GM21619 (cell line): Measurements from ENCODE around the gene F10.
A peak's percentile ranks its signal among the peaks of the same experiment; 100 is the strongest.

Experiments
- ATAC-seq: cut with Tn5 transposase; IDR thresholded peaks from one replicate; pipeline ENCODE4 v1.9.1; 2021; ENCODE audit not compliant: unreplicated experiment

The F10 gene

DNA sequence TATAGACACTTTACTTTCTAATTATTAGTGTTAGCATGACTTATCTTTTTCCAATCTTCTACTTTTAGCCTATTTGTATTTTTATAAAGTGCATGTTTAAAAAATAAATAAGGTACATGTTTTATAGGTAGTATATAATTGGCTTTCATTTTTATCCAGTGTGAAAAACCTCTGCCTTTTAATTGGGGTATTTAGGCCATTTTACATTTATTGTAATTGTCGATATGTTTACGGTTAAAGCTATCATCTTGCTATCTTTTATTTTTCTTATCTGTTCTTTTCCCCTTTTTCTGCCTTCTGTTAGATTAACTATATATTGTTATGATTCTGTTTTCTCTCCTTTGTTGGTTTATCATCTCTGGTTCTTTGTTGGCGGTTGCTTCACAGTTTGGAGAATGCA, 45.0 kb downstream of the F10 start:
- no peak for ATAC-seq

- no peak for ATAC-seq
These were observed 45.6 kb downstream of the F10 start for GRCh38 chr13:113168211-113168610.

GRCh38 chr13:113169277-113170272, 47.0 kb downstream of the F10 start:
- ATAC-seq: no peak

GRCh38 chr13:113170511-113170910, 47.9 kb downstream of the F10 start:
- ATAC-seq: no peak

DNA sequence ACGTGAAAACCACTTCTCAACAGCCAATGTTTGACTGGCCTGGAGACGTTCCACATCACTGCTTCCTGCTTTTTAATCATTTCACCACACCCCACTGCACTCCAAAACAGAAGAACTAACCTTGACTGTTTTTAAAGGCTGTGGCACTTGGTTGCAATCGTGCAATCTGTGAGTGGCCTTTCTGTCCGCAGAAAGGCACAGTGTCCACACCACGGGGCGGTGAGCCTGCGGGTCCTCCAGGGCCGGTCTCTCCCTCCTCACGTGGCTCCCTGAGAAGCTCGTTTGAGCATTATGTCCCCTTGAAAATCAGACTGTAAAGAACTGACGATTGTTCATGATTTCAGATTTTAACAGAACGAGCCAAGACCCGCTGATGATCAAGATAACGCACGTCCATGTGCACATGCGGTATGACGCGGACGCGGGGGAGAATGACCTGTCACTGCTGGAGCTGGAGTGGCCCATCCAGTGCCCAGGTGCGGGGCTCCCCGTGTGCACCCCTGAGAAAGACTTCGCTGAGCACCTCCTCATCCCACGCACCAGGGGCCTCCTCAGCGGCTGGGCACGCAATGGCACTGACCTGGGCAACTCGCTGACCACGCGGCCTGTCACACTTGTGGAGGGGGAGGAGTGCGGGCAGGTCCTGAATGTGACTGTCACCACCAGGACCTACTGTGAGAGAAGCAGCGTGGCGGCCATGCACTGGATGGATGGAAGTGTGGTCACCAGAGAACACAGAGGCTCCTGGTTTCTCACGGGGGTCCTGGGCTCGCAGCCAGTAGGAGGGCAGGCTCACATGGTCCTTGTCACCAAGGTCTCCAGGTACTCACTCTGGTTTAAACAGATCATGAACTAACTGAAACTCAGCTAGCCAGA, 48.9 kb downstream of the F10 start:
- ATAC-seq: no peak

DNA sequence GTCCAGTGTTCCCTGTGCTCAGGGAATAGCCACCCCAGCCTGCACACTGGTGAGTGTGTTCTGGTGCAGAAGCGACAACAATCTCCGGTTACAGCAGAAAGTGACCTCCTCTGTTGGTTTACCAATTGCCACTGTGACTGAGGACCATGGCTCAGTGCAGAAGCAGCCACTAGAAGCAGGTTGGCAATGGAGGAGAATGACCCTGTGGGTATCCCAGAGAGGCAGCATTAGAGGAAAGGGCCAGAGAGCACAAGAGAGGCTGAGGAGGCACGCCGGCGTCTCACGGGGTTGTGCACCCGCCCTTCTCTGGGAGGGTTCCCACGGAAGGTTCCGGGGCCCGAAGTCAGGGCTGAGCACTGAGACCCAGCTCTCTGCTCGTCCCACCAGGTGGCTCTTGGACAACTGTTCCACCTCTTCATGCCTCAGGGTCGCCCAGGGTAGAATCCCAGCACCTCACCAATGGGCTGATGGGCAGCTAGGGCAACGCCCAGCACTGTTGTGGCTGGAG, 49.9 kb downstream of the F10 start:
- ATAC-seq: no peak

DNA sequence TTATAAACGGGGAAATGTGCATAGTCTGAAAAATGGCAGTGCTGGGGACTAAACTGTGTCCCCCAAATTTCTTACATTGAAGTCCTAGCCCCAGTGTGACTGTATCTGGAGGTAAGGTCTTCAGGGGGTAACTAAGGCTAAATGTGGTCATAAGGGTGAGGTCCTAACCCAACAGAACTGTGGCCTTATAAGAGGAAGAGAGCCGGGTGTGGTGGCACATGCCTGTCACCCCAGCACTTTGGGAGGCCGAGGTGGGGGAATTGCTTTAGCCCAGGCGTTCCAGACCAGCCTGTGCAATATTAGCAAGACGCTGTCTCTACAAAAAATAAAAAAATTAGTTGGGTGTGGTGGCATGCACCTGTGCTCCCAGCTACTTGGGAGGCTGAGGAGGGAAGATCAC, 53.7 kb downstream of the F10 start:
- no peak for ATAC-seq

GRCh38 chr13:113176822-113177221, 54.2 kb downstream of the F10 start:
- ATAC-seq: no peak

- no peak for ATAC-seq
These were observed 55.7 kb downstream of the F10 start for GRCh38 chr13:113178070-113178895.

- no peak for ATAC-seq
These were observed 56.2 kb downstream of the F10 start for GRCh38 chr13:113178896-113179167.

GRCh38 chr13:113179374-113180230, 57.0 kb downstream of the F10 start:
- ATAC-seq: no peak

DNA sequence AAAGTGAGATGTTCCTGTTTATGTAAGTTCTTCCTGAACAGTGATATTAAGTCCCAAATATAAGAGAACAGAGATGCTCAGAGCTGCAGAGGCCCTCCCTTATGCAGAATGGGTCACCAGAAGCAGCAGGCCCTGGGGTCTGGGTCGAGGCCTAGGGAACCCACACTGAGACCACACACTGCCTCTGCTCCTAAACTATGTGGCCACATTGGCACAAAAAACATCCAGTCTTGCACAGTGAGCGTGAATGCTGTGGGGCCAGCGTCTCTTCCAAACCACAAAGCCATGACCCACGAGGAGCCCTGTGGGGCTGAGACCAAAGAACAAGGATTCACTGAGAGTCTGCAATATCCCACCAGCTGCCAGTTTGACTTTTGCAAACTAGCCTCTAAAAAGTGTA, 59.4 kb downstream of the F10 start:
- no peak for ATAC-seq

- ATAC-seq: no peak
These were observed 61.0 kb downstream of the F10 start for GRCh38 chr13:113183450-113184129.

DNA sequence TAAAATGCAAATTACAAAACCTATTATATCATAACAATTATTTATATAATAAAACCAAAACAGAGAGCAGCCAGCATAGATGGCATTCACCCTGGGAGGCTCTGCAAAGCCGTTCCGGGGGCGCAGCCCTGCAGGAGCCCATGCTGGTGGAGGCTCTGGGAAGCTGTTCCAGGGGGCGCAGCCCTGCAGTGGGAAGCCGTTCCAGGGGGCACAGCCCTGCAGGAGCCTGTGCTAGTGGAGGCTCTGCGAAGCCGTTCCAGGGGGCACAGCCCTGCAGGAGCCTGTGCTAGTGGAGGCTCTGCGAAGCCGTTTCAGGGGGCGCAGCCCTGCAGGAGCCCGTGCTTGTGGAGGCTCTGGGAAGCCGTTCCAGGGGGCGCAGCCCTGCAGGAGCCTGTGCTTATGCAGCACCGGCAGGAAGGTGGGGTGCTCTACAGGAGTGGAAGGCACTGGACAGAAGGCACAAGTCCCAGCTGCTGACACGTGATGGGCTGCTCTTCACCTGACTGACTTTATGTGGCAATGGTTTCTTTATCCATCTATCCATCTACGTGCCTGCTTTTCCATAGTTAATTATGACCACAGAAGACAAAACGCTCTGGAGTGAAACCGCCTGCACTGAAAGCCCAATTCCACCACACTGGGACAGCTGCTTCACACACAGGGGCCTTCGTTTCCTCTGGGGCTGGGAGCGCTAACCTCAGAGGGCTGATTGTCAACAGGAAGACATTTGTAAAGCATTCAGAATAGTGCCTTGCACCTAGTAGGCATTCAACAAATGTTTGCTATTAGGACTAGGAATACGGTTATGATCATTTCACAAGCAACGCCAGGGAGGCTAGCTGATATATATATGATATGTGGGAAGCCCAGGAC, 62.2 kb downstream of the F10 start:
- ATAC-seq: no peak

DNA sequence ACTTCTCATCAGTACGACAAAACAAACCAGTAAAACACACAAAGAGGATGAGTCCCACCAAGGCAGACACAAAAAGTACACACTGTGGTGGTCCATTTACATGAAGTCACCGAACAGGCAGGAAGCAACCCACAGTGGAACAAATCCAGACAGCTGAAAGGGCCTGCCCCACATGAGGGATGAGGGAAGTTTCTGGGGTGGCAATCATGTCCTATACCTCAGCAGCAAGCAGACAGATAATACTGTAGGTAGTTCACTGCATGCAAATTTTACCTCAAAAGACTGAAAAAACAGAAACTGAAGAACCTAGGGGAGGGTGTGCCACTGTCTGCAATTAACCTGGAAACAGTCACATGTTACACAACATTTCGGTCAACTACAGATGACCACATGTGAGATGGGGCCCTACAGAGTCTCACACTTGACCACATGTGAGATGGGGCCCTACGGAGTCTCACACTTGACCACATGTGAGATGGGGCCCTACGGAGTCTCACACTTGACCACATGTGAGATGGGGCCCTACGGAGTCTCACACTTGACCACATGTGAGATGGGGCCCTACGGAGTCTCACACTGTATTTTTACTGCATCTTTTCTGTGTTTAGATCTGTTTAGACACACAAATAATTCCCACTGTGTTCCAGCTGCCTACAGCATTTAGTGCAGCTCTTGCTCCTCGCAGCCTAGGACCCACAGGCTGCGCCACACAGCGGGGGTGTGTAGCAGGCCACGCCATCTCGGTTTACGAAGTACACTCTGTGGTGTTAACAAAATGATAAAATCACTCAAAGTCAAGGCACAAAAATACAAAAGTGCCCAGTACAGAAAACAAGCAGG, 63.7 kb downstream of the F10 start:
- ATAC-seq: peak; percentile 92

- no peak for ATAC-seq
These were observed 64.7 kb downstream of the F10 start for GRCh38 chr13:113187263-113187669.

DNA sequence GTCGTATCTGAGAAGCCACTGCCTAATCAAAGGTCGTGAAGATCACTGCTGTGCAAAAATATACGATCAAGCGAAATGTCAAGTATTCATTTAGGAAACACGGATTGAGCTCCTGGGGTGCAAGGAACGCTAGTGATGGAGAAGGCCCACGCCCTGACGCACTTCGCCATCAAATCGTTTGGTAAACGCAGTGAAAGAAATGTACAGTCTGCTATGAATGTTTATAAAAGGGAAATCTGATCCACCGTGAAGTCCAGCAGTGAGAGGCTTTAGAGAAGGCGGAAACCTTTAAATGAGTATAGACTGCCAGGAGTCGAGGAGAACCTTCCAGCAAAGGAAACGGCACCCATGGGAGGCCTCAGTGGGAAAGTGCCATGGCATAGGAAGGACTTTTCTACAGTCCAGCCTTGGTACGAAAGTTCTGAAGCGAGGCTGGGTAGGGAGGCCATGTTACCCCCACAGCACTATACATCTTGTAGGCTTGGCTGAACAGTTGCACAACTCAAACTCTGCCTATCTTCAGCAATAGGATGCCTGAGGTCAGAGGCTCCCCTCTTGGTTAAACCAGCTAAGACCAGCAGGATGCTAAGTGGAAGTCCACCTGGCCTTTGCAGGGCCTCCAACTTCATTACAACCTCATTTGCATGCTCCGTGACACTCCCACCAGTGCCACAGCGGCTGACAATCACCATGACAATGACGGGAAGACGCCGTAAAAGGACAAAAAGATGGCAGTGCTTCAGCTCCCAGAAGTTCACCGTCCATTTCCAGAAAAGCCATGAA, 65.5 kb downstream of the F10 start:
- no peak for ATAC-seq
